HK-2 (cell line): ENCODE results near the gene ACOT4.
"Not testable (repeated sequence)": the region's sequence is repeated elsewhere in the genome, so short reads cannot be mapped to it uniquely, and the experiment has no call there.

Experiments used
- DNase-seq: peaks from one replicate; pipeline ENCODE4 v3.0.0-alpha.2; 2018; ENCODE audit not compliant: unreplicated experiment

Gene ACOT4

DNA sequence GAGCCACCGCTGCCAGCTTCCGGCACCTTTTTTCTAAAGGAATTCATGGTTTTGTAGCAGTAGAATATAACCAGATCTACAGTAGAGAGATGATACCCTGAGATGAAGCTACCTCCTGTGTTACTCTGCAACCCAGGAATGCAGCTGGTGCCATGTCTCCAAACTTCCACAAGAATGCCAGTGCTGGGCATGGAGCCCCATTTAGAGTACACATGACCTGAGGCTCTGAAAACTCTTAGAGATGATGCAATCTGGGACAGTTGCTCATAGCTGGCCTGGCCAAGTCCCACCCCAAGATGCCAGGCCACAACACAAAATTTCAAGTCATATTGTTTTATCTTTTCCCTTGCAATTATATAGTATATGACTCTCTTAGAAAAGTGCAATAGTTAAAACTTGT lies 14.5 kb upstream of the ACOT4 start:
- DNase-seq, result not testable (repeated sequence)

DNA sequence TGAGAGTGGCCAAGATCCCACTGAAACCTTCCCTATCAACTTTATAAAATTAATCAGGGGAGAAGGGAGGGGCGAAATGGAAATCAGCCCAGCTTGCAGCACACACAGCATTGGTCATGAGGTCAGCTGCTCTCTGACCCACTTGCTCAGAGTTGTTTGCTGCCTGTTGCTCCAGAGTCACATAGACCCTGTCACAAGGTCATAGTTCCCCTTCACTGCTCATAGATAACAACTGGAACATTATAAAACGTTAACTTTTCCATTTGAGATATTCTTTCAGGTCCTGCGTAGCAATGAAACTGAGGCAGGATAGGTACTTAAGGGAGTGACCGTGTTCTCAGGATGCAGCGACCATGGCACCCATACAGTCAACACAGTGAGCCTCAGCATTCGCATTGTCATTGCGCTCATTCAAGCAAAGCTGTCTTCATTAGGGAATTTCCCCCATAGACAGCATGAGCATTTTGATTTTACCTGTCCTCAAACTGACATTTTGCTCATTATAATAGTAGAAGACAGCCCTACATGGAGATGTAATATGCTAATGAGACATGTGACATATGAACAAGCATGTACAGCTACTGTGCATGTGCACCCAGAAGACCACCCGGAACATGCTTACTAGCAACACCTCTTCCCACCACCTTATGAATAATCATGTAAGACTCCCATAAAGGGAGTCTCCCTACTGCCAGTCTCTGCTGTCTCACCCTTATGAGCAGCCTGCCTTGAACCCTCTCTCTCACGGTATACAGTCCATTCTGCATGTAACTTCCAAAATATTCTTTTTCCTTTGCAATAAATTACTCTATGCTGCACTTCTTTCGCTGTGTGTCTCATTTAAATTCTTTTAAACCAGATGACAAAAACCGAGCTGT lies 9.3 kb upstream of the ACOT4 start:
- not testable (repeated sequence) for DNase-seq

DNA sequence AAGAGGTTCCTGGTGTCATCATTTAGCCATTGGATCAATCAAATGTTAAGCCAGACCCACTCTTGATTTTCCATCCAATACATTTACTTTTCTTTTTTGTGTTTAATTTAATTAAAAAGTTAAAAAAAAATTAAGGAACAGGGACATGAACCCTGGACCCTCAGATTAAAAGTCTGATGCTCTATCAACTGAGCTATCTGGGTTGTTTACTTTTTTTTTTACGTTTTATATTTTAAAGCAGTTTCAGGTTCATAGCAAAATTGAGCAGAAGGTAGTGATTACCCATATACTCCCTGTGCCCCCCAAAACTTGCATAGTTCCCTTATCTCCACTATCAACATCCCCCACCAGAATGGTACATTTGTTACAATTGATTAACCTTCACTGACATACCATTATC lies 3.0 kb upstream of the ACOT4 start:
- no peak for DNase-seq

DNA sequence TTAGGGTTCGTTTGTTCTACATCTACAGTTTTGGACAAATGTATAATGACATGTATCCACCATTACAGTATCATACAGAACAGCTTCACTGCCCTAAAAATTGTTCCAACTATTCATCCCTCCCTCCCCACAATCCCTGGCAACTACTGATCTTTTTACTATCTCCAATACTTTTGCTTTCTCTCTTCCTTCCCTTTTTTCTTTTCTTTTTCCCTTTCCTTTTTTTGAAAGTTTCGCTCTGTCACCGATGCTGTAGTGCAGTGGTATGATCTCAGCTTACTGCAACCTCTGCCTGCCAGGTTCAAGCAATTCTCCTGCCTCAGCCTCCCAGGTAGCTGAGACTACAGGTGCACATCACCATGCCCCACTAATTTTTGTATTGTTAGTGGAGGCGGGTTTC lies 2.6 kb upstream of the ACOT4 start:
- no peak for DNase-seq

DNA sequence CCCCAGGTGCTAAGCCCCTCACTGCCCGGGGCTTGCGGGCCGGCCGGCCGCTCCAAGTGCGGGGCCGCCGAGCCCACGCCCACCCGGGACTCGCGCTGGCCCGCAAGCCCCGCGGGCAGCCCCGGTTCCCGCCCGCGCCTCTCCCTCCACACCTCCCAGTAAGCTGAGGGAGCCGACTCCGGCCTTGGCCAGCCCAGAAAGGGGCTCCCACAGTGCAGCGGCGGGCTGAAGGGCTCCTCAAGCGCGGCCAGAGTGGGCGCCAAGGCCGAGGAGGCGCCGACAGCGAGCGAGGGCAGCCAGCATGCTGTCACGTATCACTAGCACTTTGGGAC lies 1.0 kb upstream of the ACOT4 start:
- DNase-seq, result not testable (repeated sequence)

DNA sequence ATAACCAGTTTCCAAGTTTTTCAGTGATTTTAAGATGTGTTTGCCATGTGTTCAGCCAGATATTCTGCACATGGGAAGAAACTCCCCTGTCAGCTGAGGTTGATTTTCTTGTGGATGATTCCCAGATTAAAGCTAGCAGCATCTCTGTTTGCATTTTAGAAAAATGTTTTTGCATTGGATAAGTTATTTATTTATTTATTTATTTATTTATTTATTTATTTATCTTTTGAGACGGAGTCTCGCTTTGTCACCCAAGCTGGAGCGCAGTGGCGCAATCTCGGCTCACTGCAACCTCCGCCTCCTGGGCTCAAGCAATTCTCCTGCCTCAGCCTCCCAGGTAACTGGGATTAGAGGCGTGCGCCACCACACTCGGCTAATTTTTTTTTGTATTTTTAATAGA lies 2.8 kb downstream of the ACOT4 start:
- no peak for DNase-seq

DNA sequence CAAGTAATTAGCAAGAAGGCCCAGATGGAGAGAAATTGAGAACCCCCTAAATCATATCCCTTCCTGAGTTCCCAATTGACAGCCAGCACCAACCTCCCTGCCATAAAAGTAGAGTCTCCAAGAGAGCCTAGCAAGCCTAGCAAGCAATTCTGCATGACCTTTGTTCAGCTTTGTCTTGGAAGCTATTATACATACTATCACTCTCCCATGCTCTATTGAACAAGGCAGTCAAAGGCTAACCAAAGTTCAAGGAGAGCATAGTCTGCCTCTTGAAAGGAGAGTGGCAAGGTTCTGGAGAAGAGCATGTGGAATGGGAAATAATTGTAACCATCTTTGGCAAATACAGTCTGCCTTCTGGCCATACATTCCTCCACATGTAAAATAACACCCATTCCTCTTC lies 7.8 kb downstream of the ACOT4 start:
- DNase-seq, result no peak

DNA sequence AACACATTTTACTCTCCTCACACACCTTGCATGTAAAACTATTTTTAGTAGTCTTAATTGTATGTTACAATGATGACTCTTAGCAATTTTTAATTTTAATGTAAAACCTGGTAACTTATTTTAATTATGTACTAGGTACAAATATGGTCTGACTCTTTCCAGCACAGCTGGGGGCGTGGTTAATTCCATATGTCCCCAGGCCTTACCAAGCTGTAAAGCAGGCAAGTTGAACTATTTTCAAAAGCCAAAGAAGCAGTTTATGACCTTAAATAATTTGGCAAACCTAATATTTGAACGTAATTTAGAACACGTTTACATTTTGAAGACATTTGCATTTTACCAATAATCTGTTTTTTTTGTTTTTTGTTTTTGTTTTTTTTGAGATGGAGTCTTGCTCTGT lies 11.3 kb downstream of the ACOT4 start:
- DNase-seq, result no peak

DNA sequence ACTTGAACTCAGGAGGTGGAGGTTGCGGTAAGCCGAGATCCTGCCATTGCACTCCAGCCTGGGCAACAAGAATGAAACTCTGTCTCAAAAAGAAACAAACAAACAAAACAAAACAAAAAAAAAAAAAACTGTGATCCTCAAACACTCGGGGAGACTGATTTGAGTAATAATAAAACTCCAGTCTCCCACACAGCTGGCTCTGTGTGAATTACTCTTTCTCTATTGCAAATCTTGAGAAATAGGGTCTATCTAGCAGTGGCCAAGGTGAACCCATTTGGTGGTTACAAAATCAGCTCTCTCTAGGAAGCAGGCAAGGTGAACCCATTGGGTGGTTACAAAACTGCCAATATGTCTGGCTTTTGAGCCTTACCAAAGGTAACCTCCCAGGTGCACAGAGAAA lies 14.6 kb downstream of the ACOT4 start:
- DNase-seq, result no peak

DNA sequence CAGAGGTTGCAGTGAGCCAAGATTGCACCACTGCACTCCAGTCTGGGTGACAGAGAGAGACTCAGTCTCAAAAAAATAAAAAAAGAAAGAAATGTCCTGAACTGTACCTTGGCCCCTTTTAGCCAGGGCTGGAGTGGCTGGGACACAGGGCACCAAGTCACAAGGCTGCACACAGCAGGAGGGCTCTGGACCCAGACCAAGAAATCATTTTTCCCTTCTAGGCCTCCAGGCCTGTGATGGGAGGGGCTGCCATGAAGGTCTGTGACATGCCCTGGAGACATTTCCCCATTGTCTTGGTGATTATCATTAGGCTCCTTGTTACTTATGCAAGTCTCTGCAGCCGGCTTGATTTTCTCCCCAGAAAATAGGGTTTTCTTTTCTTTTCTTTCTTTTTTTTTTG lies 15.6 kb downstream of the ACOT4 start:
- DNase-seq, result no peak

DNA sequence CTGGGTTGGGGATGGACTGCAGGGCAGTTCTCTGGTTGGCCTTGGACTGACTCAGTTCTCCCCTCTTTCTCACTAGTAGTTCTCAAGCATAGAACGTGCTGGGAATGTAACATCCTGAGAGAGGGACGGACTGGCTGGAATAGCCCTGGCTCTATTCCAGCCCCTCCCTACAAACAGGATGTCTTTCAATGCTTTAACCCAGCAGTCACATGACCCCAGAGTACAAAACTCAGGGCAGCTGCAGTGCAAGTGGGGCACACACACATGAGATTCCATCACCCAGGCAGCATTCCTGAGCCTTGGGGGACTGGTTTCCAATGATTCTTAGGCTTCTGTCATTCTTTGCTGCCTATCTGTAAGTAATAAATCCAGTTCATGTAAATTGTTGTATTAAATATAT lies 19.0 kb downstream of the ACOT4 start:
- peak; percentile 26 for DNase-seq

DNA sequence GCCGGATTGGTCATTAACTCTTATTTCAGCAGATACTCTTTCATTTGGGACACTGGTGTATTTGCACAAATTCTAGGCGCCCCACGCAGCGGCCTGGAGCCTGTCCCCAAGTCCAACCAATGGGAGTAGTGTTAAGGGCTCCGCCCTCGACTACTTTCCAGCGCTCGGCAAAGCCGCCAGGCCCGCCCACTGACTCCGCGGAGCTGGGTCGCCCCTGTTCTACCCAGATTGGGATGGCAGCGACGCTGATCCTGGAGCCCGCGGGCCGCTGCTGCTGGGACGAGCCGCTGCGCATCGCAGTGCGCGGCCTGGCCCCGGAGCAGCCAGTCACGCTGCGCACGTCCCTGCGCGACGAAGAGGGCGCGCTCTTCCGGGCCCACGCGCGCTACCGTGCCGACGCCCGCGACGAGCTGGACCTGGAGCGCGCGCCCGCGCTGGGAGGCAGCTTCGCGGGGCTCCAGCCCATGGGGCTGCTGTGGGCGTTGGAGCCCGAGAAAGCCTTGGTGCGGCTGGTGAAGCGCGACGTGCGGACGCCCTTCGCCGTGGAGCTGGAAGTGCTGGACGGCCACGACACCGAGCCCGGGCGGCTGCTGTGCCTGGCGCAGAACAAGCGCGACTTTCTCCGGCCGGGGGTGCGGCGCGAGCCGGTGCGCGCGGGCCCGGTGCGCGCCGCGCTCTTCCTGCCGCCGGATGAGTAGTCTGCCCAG lies 20.8 kb downstream of the ACOT4 start, which contains the start of gene ACOT6:
TSS of gene ACOT6 (plus strand) at position 179 of the 707 bp plus-strand sequence. CDS start at position 234, 55 bp downstream.
- peak; percentile 81 for DNase-seq

DNA sequence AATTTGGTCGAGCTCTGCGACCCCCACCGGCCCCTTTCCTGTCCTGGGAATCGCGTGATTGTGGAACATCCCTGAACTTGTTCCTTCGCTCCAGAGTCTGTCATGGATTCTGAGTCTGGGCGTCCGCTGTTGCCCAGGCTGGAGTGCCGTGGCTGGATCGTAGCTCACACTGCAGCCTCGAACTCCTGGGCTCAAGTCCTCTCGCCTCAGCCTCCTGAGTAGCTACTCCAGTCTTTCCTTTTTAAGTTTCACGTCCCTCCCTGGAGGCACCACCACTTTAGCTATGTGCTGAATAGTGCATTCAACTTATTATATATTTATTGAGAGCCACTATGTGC lies 21.3 kb downstream of the ACOT4 start:
- DNase-seq, result no peak

DNA sequence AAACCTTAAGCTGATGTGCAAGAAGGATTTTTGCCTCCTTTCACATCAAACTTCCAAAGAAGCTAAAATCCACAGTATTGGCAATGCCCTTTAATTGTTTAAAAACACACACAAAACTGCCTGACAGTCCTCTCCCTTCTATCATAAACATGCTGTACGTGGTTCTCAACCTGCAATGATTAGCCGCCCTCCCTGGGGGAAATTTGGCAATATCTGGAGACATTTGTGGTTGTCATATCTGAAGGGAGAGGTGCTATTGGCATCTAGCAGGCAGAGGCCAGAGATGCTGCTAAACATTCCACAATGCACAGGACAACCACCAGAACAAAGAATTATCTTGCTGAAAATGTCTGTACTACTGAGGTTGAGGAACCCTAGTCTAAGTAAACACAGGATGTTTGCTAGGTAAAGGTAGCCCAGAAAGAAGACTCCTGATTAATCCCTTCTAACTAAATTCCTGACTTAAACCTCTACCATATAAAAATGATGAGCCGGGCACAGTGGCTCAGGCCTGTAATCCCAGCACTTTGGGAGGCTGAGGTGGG lies 21.8 kb downstream of the ACOT4 start:
- no peak for DNase-seq

DNA sequence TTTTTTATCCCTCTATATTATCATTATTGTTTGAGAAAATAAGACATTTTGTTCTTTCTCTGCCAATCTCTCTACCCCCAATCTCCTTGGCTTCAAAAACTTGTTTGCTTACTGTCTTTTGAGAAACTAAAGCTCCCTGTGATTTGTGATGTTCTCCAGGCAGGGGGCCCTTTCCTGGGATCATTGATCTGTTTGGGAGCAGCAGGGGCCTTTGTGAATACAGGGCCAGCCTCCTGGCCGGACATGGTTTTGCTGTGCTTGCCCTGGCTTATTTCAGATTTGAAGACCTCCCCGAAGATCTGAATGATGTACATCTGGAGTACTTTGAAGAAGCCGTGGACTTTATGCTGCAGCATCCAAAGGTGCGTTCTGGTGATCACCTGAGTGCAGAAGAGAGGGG lies 25.2 kb downstream of the ACOT4 start:
- DNase-seq, result no peak

DNA sequence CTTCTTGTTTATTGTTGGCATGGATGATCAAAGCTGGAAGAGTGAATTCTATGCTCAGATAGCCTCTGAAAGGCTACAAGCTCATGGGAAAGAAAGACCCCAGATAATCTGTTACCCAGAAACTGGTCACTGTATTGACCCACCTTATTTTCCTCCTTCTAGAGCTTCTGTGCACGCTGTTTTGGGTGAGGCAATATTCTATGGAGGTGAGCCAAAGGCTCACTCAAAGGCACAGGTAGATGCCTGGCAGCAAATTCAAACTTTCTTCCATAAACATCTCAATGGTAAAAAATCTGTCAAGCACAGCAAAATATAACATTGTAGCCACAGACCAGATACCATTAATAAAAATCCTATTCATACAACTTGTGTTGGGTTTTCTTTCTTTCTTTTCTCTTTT lies 27.9 kb downstream of the ACOT4 start:
- DNase-seq, result no peak

DNA sequence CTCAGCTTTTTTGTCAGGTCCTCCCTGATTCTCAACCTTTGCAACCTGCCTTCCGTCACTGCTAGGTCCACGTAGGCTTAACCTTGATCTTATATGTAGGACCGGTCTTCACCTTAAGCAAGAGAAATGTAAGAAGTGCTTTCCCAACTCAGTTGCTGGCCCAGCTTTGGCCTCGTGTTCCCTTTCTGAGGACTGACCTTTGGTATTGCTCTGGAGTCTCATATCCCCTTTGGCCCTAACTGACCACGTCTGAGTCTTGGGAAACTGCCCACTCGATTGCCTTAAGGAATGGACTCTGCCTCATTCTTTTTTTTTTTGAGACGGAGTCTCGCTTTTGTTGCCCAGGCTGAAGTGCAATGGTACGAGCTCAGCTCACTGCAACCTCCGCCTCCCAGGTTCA lies 28.6 kb downstream of the ACOT4 start:
- DNase-seq, result no peak

DNA sequence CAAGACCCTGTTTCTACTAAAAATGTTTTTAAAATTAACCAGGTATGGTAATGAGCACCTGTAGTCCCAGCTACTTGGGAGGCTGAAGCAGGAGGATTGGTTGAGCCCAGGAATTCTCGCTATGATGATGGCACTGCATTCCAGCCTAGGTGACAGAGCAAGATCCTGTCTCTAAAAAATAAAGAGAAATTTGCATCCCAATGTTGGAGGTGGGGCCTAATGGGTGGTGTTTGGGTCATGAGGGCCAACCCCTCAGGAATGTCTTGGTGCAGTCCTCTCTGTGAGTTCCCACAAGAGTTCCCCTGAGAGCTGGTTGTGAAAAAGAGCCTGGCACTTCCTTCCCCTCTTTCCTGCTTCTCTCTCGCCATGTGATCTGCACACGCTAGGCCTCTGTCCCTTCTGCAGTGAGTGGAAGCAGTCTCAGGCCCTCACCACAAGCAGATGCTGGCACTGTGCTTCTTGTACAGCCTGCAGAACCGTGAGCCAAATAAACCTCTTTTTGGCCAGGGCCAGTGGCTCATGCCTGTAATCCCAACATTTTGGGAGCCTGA lies 31.9 kb downstream of the ACOT4 start:
- no peak for DNase-seq

DNA sequence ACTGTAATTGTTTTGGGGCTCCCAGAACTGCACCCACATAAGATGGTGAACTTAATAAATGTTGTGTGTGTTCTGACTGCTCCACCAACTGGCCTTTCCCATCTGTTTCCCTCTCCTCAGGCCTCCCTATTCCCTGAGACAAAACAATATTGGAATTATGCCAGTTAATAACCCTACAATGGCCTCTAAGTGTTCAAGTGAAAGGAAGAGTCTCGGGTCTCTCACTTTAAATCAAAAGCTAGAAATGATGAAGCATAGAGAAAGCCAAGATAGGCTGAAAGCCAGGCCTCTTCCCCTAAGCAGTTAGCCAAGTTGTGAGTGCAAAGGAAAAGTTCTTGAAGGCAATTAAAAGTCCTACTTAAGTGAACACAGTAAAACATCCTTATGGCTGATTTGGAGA lies 34.0 kb downstream of the ACOT4 start:
- DNase-seq, result no peak

DNA sequence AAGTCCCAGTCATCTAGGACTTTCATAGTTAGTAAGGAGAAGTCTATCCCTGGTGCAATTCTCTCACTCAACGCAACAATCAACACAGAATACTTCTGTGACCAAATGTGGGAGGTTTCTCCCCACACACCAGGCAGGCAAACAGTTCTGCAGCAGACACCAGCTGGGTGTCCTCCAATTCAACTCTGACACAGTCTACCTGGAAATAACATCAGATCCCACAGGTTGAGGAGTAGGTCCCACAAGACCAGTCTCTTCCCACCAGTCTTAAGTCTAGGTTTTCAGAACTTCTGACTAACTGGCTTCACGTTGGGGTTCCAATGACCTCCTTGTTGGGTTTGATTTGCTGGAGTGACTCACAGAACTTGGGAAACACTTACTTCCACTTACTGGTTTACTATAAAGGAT lies 35.5 kb downstream of the ACOT4 start:
- no peak for DNase-seq

DNA sequence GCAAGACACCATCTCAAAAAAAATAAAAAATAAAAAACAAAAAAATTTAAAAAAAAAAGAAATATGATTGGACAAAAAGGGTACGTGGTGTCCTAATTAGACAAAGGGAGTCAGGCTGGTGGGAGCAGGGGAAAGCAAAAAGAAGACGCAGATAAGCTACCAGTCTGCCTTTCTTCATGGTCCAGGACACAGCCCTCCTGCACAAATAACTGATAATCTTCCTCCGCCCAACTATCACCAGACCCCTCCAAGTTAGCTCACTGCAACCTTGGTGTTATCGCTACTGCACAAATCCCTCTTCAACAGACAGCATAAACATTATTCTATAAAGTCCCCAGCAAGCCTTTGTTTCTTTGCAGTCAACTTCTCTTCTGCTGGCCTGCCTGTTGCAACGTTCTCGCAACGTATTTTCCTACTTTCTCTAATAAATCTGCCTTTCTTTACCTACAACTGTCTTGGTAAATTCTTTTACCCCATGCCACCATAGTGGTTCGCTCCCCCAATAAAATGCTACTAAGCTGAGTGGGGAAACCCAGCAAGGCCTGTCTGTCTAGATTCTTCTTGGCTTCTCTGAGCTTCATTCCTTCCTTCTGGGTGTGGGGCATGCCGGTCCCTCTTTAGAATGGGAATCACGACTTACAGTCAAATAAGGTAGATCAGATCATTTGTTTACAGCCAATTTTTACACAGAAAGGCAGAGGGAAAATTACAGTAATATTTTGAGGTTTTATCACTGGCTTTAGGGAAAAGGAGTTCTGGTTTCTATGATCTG lies 38.5 kb downstream of the ACOT4 start:
- no peak for DNase-seq
